A549 (cell line): ENCODE measurements around the gene KRT14. TPM values are rescaled to one million over a fixed set of nuclear protein-coding genes. Genes with fewer than 3 reads are reported as not detected.

Source experiments
- ATAC-seq, 2 experiments: fragments of 200-7000 bp in 1 of 2; fragments of >200 bp in 1 of 2; cut with Nextera tagmentation in 1 of 2; cut with Tn5 transposase in 1 of 2; 3 replicates each; pipeline versions ENCODE4 v1.8.0 to v1.9.1; 2018 to 2020; ENCODE audit warnings: mild to moderate bottlenecking in 1 of 2, moderate library complexity in 1 of 2
- CTCF ChIA-PET: fragments of 300-600 bp; sonication (Branson Sonifier 250); formaldehyde crosslinking; extraction: SDS; loops from one replicate; lab custom pipeline; 2021; ENCODE audit warnings: antibody characterized with exemption, inconsistent platforms; lab: Yijun Ruan, JAX
- POLR2A ChIA-PET: fragments of 350-600 bp; formaldehyde crosslinking; extraction: SDS; loops from one replicate; lab custom pipeline; 2021; ENCODE audit warnings: antibody characterized with exemption, inconsistent platforms; lab: Yijun Ruan, JAX
- DNase-seq, 2 experiments: peaks; one replicate each; pipeline versions ENCODE4 v3.0.0 to v3.0.0-alpha.2; 2011 to 2016; ENCODE audit warnings: low read depth in 1 of 2, low spot score in 1 of 2
- FAIRE-seq: peaks from 2 replicates; lab custom pipeline; 2011; peaks lifted over from hg19 to GRCh38; lab: Jason Lieb, UNC
- H3K27ac ChIP-seq, 2 experiments: fragments of >200 bp; sonication (Bioruptor Twin); formaldehyde crosslinking; 3 replicates each; pipeline ENCODE4 v1.5.1; 2016 to 2017
- H3K4me1 ChIP-seq: fragments of >200 bp; sonication (Bioruptor Twin); formaldehyde crosslinking; 3 replicates; pipeline ENCODE4 v1.6.1; 2016
- H3K4me2 ChIP-seq: fragments of >200 bp; sonication (Bioruptor Twin); formaldehyde crosslinking; 3 replicates; pipeline ENCODE4 v1.6.1; 2016
- H3K4me3 ChIP-seq: fragments of >200 bp; sonication (Bioruptor Twin); formaldehyde crosslinking; 3 replicates; pipeline ENCODE4 v1.5.1; 2016
- H3K9me3 ChIP-seq: fragments of >200 bp; sonication (Bioruptor Twin); formaldehyde crosslinking; 3 replicates; pipeline ENCODE4 v1.6.1; 2016
- CBX2 ChIP-seq: fragments of 200-600 bp; sonication (generic); IDR thresholded peaks from 2 replicates; pipeline ENCODE4 v1.6.1; 2016; ENCODE audit warnings: low read depth, mild to moderate bottlenecking, borderline replicate concordance
- CTCF ChIP-seq: fragments of >200 bp; sonication (Bioruptor Twin); formaldehyde crosslinking; IDR thresholded peaks from 3 replicates; pipeline ENCODE4 v1.5.1; 2016
- E2F6 ChIP-seq: IDR thresholded peaks from 2 replicates; pipeline ENCODE4 v1.6.1; 2012; ENCODE audit warnings: low read depth, borderline replicate concordance
- EHF ChIP-seq: fragments of 250-450 bp; sonication (Bioruptor Pico); IDR thresholded peaks from 2 replicates; pipeline ENCODE4 v1.5.0; 2020; ENCODE audit warnings: mild to moderate bottlenecking
- GATA3 ChIP-seq: IDR thresholded peaks from 2 replicates; pipeline ENCODE4 v1.6.1; 2012; ENCODE audit warnings: borderline replicate concordance
- HES2 ChIP-seq: fragments of >200 bp; sonication (Bioruptor Twin); formaldehyde crosslinking; IDR thresholded peaks from 2 replicates; pipeline ENCODE4 v1.6.1; 2016
- HOXA7 ChIP-seq: fragments of 250-450 bp; sonication (Bioruptor Pico); IDR thresholded peaks from 2 replicates; pipeline ENCODE4 v1.5.0; 2020; ENCODE audit warnings: mild to moderate bottlenecking, moderate library complexity
- HOXB13 ChIP-seq: fragments of 250-450 bp; sonication (Bioruptor Pico); IDR thresholded peaks from 2 replicates; pipeline ENCODE4 v1.5.0; 2020; ENCODE audit warnings: low read depth, mild to moderate bottlenecking, moderate library complexity
- MAZ ChIP-seq: fragments of 150-350 bp; IDR thresholded peaks from 2 replicates; pipeline ENCODE4 v1.6.1; 2014; ENCODE audit warnings: antibody characterized with exemption, low read depth, low read length, borderline replicate concordance
- NPAS2 ChIP-seq: fragments of 250-450 bp; sonication (Bioruptor Pico); IDR thresholded peaks from 2 replicates; pipeline ENCODE4 v1.8.0; 2022; ENCODE audit warnings: mild to moderate bottlenecking, moderate library complexity, borderline replicate concordance
- PBX3 ChIP-seq: IDR thresholded peaks from 2 replicates; pipeline ENCODE4 v1.6.1; 2012
- POLR2A ChIP-seq: IDR thresholded peaks from 2 replicates; pipeline ENCODE4 v1.6.1; 2012; ENCODE audit warnings: mild to moderate bottlenecking, low read length
- POLR2AphosphoS2 ChIP-seq: conservative IDR thresholded peaks from 2 replicates; pipeline ENCODE4 v1.6.1; 2012; ENCODE audit warnings: low read length, improper control_type of control experiment, inconsistent platforms
- RAD21 ChIP-seq, 2 experiments: fragments of >200 bp in 1 of 2; sonication (Bioruptor Twin) in 1 of 2; formaldehyde crosslinking in 1 of 2; IDR thresholded peaks in 1 of 2; conservative IDR thresholded peaks in 1 of 2; 2 replicates in 1 of 2; 3 replicates in 1 of 2; pipeline ENCODE4 v1.6.1; 2012 to 2018; ENCODE audit warnings: inconsistent platforms in 1 of 2
- RARB ChIP-seq: fragments of 250-450 bp; sonication (Bioruptor Pico); IDR thresholded peaks from 2 replicates; pipeline ENCODE4 v1.8.0; 2021; ENCODE audit warnings: mild to moderate bottlenecking, moderate library complexity
- REST ChIP-seq: fragments of 200-600 bp; sonication (generic); IDR thresholded peaks from 2 replicates; pipeline ENCODE4 v1.6.1; 2016; ENCODE audit warnings: antibody characterized with exemption, mild to moderate bottlenecking, moderate library complexity
- RFX5 ChIP-seq: fragments of 450-650 bp; IDR thresholded peaks from 2 replicates; pipeline ENCODE4 v1.7.1; 2014; ENCODE audit warnings: antibody characterized with exemption, mild to moderate bottlenecking, moderate library complexity
- RNF2 ChIP-seq: fragments of 200-600 bp; sonication (generic); IDR thresholded peaks from 2 replicates; pipeline ENCODE4 v1.6.1; 2016; ENCODE audit warnings: low read depth, mild to moderate bottlenecking, antibody characterized with exemption, moderate library complexity, borderline replicate concordance
- SREBF2 ChIP-seq: fragments of 450-650 bp; IDR thresholded peaks from 2 replicates; pipeline ENCODE4 v1.6.1; 2014; ENCODE audit warnings: mild to moderate bottlenecking, moderate library complexity
- USF2 ChIP-seq: fragments of 450-650 bp; IDR thresholded peaks from 2 replicates; pipeline ENCODE4 v1.6.1; 2014; ENCODE audit warnings: antibody characterized with exemption
- ZFP36 ChIP-seq: fragments of 450-650 bp; IDR thresholded peaks from 2 replicates; pipeline ENCODE4 v1.6.1; 2014; ENCODE audit warnings: borderline replicate concordance; ENCODE audit not compliant: partially characterized antibody
- ZNF302 ChIP-seq: fragments of 250-450 bp; sonication (Bioruptor Pico); IDR thresholded peaks from 2 replicates; pipeline ENCODE4 v1.9.0; 2021; ENCODE audit warnings: inconsistent platforms, mild to moderate bottlenecking, moderate library complexity
- ZSCAN20 ChIP-seq: fragments of 250-450 bp; sonication (Bioruptor Pico); IDR thresholded peaks from 2 replicates; pipeline ENCODE4 v1.8.0; 2022; ENCODE audit warnings: mild to moderate bottlenecking, moderate library complexity
- WGBS: methylation state at CpG from one replicate; pipeline ENCODE4 v1.1.6; 2017; ENCODE audit errors: missing lambda C conversion rate; 5-methylcytosine and 5-hydroxymethylcytosine counted together
- polyA plus RNA-seq, 4 experiments: library from polyadenylated mRNA; depleted of rRNA in 3 of 4; stranded (reverse); fragments of >200 nt; fragmentation: RNase III in 1 of 4; extraction: RNeasy Plus Mini Kit Qiagen cat#74134 plus additional on column Dnase treatment in 1 of 4; gene quantifications; 2 replicates in 3 of 4; 3 replicates in 1 of 4; pipeline ENCODE4 v1.2.3, GENCODE V29; 2011 to 2017

KRT14 gene
- polyA plus RNA-seq, 2 of the 4 experiments (the other 2 are of a cell fraction): 0.04 to 0.10 TPM

GRCh38 chr17:41539071-41539492 is 47.6 kb downstream of the KRT14 start:
- no peak for TF ChIP-seq HOXA7 (CRISPR knock-in tag)
- TF ChIP-seq PBX3: no peak
- no peak for TF ChIP-seq USF2
- TF ChIP-seq HOXB13 (CRISPR knock-in tag): no peak
- TF ChIP-seq EHF: no peak
- no peak for TF ChIP-seq POLR2A
- no peak for TF ChIP-seq ZFP36
- no peak for TF ChIP-seq ZNF302 (CRISPR knock-in tag)
- no peak for TF ChIP-seq CTCF
- no peak for TF ChIP-seq RNF2
- TF ChIP-seq RARB (CRISPR knock-in tag): no peak
- TF ChIP-seq GATA3: no peak
- Histone ChIP-seq H3K4me3 (no peak overlapping the region), H3K4me2 (no peak overlapping the region), H3K9me3 (no peaks in the 10 kb centered on the region), H3K4me1 (peaks cover 16% of the 10 kb centered on the region; the same call in 2 of the 3 replicates), H3K27ac (peak overlapping the region in 1 of 2 experiments; percentile 40; a peak in 3 of 6 replicates)
- POLR2A ChIA-PET: no interaction called here
- no peak for DNase-seq
- WGBS: 82% methylated on average over 5 of the region's 5 CpGs
- FAIRE-seq: no peak
- CTCF ChIA-PET: interaction anchor here (8.1 kb wide), 1 partner anchor 11 kb away, joined by 141 read pairs; no protein-coding TSS in a partner anchor
- peak in 1 of 2 experiments; percentile 30; a peak in 3 of 6 replicates for ATAC-seq

GRCh38 chr17:41538565-41538991 is 48.1 kb downstream of the KRT14 start:
- FAIRE-seq (no peak), DNase-seq (no peak), ATAC-seq (no peak)
- CTCF ChIA-PET: interaction anchor here (8.1 kb wide), 1 partner anchor 11 kb away, joined by 141 read pairs; no protein-coding TSS in a partner anchor
- Histone ChIP-seq H3K9me3 (no peaks in the 10 kb centered on the region), H3K27ac (peak overlapping the region in 1 of 2 experiments; percentile 40; a peak in 3 of 6 replicates), H3K4me2 (no peak overlapping the region), H3K4me3 (no peak overlapping the region), H3K4me1 (peaks cover 16% of the 10 kb centered on the region; the same call in 2 of the 3 replicates)
- POLR2A ChIA-PET: no interaction called here
- no peak for TF ChIP-seq REST
- TF ChIP-seq RNF2: no peak
- TF ChIP-seq POLR2A: no peak
- no peak for TF ChIP-seq RAD21 (conservative IDR thresholded peaks at IDR 0.05 in 1 of 2, IDR thresholded peaks at IDR 0.05 in 1 of 2)
- TF ChIP-seq RFX5: no peak
- TF ChIP-seq E2F6: no peak
- TF ChIP-seq USF2: no peak
- no peak for TF ChIP-seq HES2
- no peak for TF ChIP-seq CBX2
- TF ChIP-seq NPAS2 (CRISPR knock-in tag): no peak
- TF ChIP-seq POLR2AphosphoS2: no peak
- TF ChIP-seq SREBF2: no peak
- TF ChIP-seq MAZ: no peak
- no peak for TF ChIP-seq ZSCAN20 (CRISPR knock-in tag)
- 83% methylated on average over 5 of the region's 5 CpGs for WGBS
